H1 (cell line): ENCODE data around the gene STK32C. TPM values are rescaled to one million over a fixed set of nuclear protein-coding genes. Genes with fewer than 3 reads are reported as not detected.

Experiments used
- CTCF ChIA-PET: fragments of 300-600 bp; sonication (Branson Sonifier 250); formaldehyde crosslinking; loops from one replicate; lab custom pipeline; 2021; ENCODE audit not compliant: partially characterized antibody; lab: Charles Lee
- POLR2A ChIA-PET: fragments of 300-600 bp; sonication (Branson Sonifier 250); formaldehyde crosslinking; loops from one replicate; lab custom pipeline; 2021; ENCODE audit warnings: inconsistent platforms; ENCODE audit not compliant: partially characterized antibody; lab: Charles Lee
- DNase-seq, 2 experiments: peaks; one replicate each; pipeline versions ENCODE4 v3.0.0 to v3.0.0-alpha.2; 2010 to 2022; ENCODE audit warnings: low spot score in 2 of 2, low read depth in 1 of 2, mixed read lengths in 1 of 2
- FAIRE-seq: peaks from 2 replicates; lab custom pipeline; 2011; peaks lifted over from hg19 to GRCh38; lab: Jason Lieb, UNC
- H2AFZ ChIP-seq: 2 replicates; pipeline ENCODE4 v1.8.1; 2012; ENCODE audit warnings: low read length, inconsistent platforms
- H2AK5ac ChIP-seq: 2 replicates; pipeline ENCODE4 v1.6.1; 2013; ENCODE audit warnings: low read depth, low read length
- H2BK120ac ChIP-seq: replicated peaks from 2 replicates; pipeline ENCODE3; 2013; ENCODE audit warnings: low read depth, low read length, inconsistent platforms
- H2BK12ac ChIP-seq: 2 replicates; pipeline ENCODE4 v1.6.1; 2013; ENCODE audit warnings: low read depth, low read length
- H2BK15ac ChIP-seq: 2 replicates; pipeline ENCODE4 v1.6.1; 2013; ENCODE audit warnings: low read length
- H2BK20ac ChIP-seq: 2 replicates; pipeline ENCODE4 v1.6.1; 2013; ENCODE audit warnings: low read length
- H2BK5ac ChIP-seq: 2 replicates; pipeline ENCODE4 v1.6.1; 2013; ENCODE audit warnings: low read depth, low read length
- H3K14ac ChIP-seq: 2 replicates; pipeline ENCODE4 v1.6.1; 2013; ENCODE audit warnings: inconsistent platforms; ENCODE audit not compliant: insufficient read length
- H3K18ac ChIP-seq: 2 replicates; pipeline ENCODE4 v1.6.1; 2013; ENCODE audit warnings: low read length; ENCODE audit errors: extremely low read depth
- H3K23ac ChIP-seq: 2 replicates; pipeline ENCODE4 v1.6.1; 2013; ENCODE audit warnings: inconsistent platforms; ENCODE audit not compliant: insufficient read length
- H3K23me2 ChIP-seq: 2 replicates; pipeline ENCODE4 v1.6.1; 2013; ENCODE audit warnings: low read depth, low read length
- H3K27ac ChIP-seq: 2 replicates; pipeline ENCODE4 v1.6.1; 2011; ENCODE audit warnings: low read depth, low read length, inconsistent platforms
- H3K27me3 ChIP-seq, 4 experiments: replicated peaks in 1 of 4; 1 replicate in 1 of 4; 2 replicates in 3 of 4; pipeline versions ENCODE4 v1.6.1 to v1.8.1; 2011 to 2013; ENCODE audit warnings: low read length in 3 of 4, mild to moderate bottlenecking in 3 of 4, inconsistent platforms in 2 of 4, mixed read lengths in 2 of 4, moderate library complexity in 1 of 4; ENCODE audit not compliant: control insufficient read depth in 3 of 4, insufficient read depth in 3 of 4; ENCODE audit errors: extremely low read depth in 1 of 4
- H3K36me3 ChIP-seq, 4 experiments: 2 replicates each; pipeline versions ENCODE4 v1.6.1 to v1.8.1; 2011 to 2013; ENCODE audit warnings: mild to moderate bottlenecking in 4 of 4, low read length in 3 of 4, moderate library complexity in 2 of 4, control low read depth in 1 of 4, inconsistent platforms in 1 of 4; ENCODE audit not compliant: insufficient read depth in 4 of 4, control insufficient read depth in 2 of 4
- H3K4ac ChIP-seq: replicated peaks from 2 replicates; pipeline ENCODE3; 2013; ENCODE audit warnings: low read length, low read depth, mixed read lengths, inconsistent platforms; ENCODE audit not compliant: insufficient read length
- H3K4me1 ChIP-seq, 4 experiments: replicated peaks in 1 of 4; 1 replicate in 1 of 4; 2 replicates in 3 of 4; pipeline versions ENCODE4 v1.6.1 to v1.8.1; 2011 to 2013; ENCODE audit warnings: low read length in 3 of 4, inconsistent platforms in 2 of 4, mixed read lengths in 1 of 4; ENCODE audit not compliant: insufficient read depth in 4 of 4, control insufficient read depth in 3 of 4
- H3K4me2 ChIP-seq, 2 experiments: 2 replicates each; pipeline versions ENCODE4 v1.6.1 to v1.8.1; 2011 to 2013; ENCODE audit warnings: low read depth in 2 of 2, low read length in 2 of 2, control low read depth in 1 of 2, inconsistent platforms in 1 of 2, mild to moderate bottlenecking in 1 of 2; ENCODE audit not compliant: insufficient read depth in 1 of 2
- H3K4me3 ChIP-seq, 4 experiments: fragments of 200-600, 300-600 bp in 1 of 4; sonication (generic), shearing (Covaris generic), sonication (Bioruptor Twin) in 1 of 4; 2 replicates each; pipeline versions ENCODE4 v1.5.1 to v1.8.1; 2011 to 2016; ENCODE audit warnings: low read length in 4 of 4, low read depth in 3 of 4, control low read depth in 2 of 4, inconsistent platforms in 2 of 4, mild to moderate bottlenecking in 2 of 4, mixed read lengths in 1 of 4, moderate library complexity in 1 of 4; ENCODE audit not compliant: insufficient read depth in 2 of 4; ENCODE audit errors: extremely low read depth in 1 of 4
- H3K56ac ChIP-seq: replicated peaks from 2 replicates; pipeline ENCODE3; 2013; ENCODE audit warnings: low read depth, mild to moderate bottlenecking, mixed read lengths, low read length, inconsistent platforms; ENCODE audit not compliant: insufficient read length
- H3K79me1 ChIP-seq: 2 replicates; pipeline ENCODE4 v1.6.1; 2013; ENCODE audit warnings: low read depth, low read length, control low read depth
- H3K79me2 ChIP-seq, 2 experiments: 2 replicates each; pipeline versions ENCODE4 v1.6.1 to v1.8.1; 2012 to 2013; ENCODE audit warnings: low read length in 2 of 2, mild to moderate bottlenecking in 2 of 2, inconsistent platforms in 1 of 2; ENCODE audit not compliant: insufficient read depth in 2 of 2, control insufficient read depth in 1 of 2
- H3K9ac ChIP-seq, 4 experiments: replicated peaks in 1 of 4; 1 replicate in 1 of 4; 2 replicates in 3 of 4; pipeline versions ENCODE4 v1.6.1 to v1.8.1; 2011 to 2013; ENCODE audit warnings: low read depth in 3 of 4, low read length in 3 of 4, control low read depth in 2 of 4, mild to moderate bottlenecking in 2 of 4, moderate library complexity in 2 of 4, inconsistent platforms in 1 of 4; ENCODE audit errors: extremely low read depth in 1 of 4
- H3K9me3 ChIP-seq, 2 experiments: 2 replicates each; pipeline versions ENCODE4 v1.6.1 to v1.8.1; 2012 to 2013; ENCODE audit warnings: mild to moderate bottlenecking in 2 of 2, moderate library complexity in 2 of 2, control low read depth in 1 of 2, inconsistent platforms in 1 of 2, low read depth in 1 of 2, low read length in 1 of 2, mixed read lengths in 1 of 2; ENCODE audit not compliant: insufficient read depth in 2 of 2
- H4K20me1 ChIP-seq, 2 experiments: replicated peaks in 1 of 2; 2 replicates each; pipeline versions ENCODE3 to v1.8.1; 2011 to 2013; ENCODE audit warnings: inconsistent platforms in 2 of 2, low read length in 2 of 2, mild to moderate bottlenecking in 1 of 2; ENCODE audit not compliant: insufficient read depth in 2 of 2, control insufficient read depth in 1 of 2
- H4K5ac ChIP-seq: 2 replicates; pipeline ENCODE4 v1.6.1; 2013; ENCODE audit warnings: low read length, low read depth, mixed read lengths, inconsistent platforms; ENCODE audit not compliant: insufficient read length
- H4K8ac ChIP-seq: 2 replicates; pipeline ENCODE4 v1.8.0; 2013; ENCODE audit warnings: mild to moderate bottlenecking, moderate library complexity, low read length, inconsistent platforms; ENCODE audit not compliant: insufficient read depth; ENCODE audit errors: extremely low read depth
- H4K91ac ChIP-seq: replicated peaks from 2 replicates; pipeline ENCODE3; 2013; ENCODE audit warnings: low read length, mixed read lengths, inconsistent platforms; ENCODE audit not compliant: insufficient read length
- ASH2L ChIP-seq: fragments of 200-600, 300-600 bp; sonication (generic); IDR thresholded peaks from one replicate; pipeline ENCODE4 v1.7.1; 2017; ENCODE audit warnings: low read length
- CBX8 ChIP-seq: fragments of 300-800, 300-1000 bp; sonication (generic); IDR thresholded peaks from 2 replicates; pipeline ENCODE4 v1.7.1; 2016; ENCODE audit warnings: low read depth, low read length, borderline replicate concordance
- CHD2 ChIP-seq: IDR thresholded peaks from 2 replicates; pipeline ENCODE4 v1.6.1; 2012; ENCODE audit warnings: low read length, improper control_type of control experiment
- GTF2F1 ChIP-seq: IDR thresholded peaks from 2 replicates; pipeline ENCODE4 v1.6.1; 2012; ENCODE audit warnings: low read depth, low read length, improper control_type of control experiment, borderline replicate concordance
- NRF1 ChIP-seq: IDR thresholded peaks from 2 replicates; pipeline ENCODE4 v1.6.1; 2011; ENCODE audit warnings: mild to moderate bottlenecking, low read depth, low read length, improper control_type of control experiment
- SP2 ChIP-seq: IDR thresholded peaks from 2 replicates; pipeline ENCODE4 v1.6.1; 2012; ENCODE audit warnings: mild to moderate bottlenecking, low read length, inconsistent platforms
- WGBS, 2 experiments: shearing (Covaris generic) in 1 of 2; methylation state at CpG; one replicate each; pipeline versions ENCODE4 v1.1.6 to v1.1.7; 2013 to 2015; ENCODE audit warnings: low lambda C conversion rate in 2 of 2, mixed read lengths in 2 of 2, inconsistent platforms in 1 of 2, low coverage in 1 of 2, missing lambda C conversion rate in 1 of 2; ENCODE audit not compliant: insufficient replicate concordance in 2 of 2, insufficient coverage in 1 of 2, insufficient read length in 1 of 2; ENCODE audit errors: extremely low coverage in 1 of 2, missing lambda C conversion rate in 1 of 2; 5-methylcytosine and 5-hydroxymethylcytosine counted together
- polyA plus RNA-seq, 7 experiments: library from polyadenylated mRNA; depleted of rRNA in 3 of 7; stranded (reverse) in 5 of 7; unstranded in 2 of 7; fragments of >200 nt in 5 of 7; fragments of 200-250 nt in 2 of 7; gene quantifications; 1 replicate in 5 of 7; 2 replicates in 1 of 7; 4 replicates in 1 of 7; pipeline versions ENCODE4 v1.2.1 to v1.2.3, GENCODE V29; 2011 to 2013; ENCODE audit warnings: missing spikeins in 2 of 7, mixed read lengths in 2 of 7
- total RNA-seq: library from RNA; stranded (reverse); fragmentation: NEBNext Ultra II Directional; extraction: Animal tissue kit (Norgen Biotek cat#: 25700); gene quantifications from 2 replicates; pipeline ENCODE4 v1.2.1, GENCODE V29; 2021

Gene STK32C
- total and polyA plus RNA-seq, 2 of the 8 experiments (the other 6 are each of a cell fraction or from before 2014, with no cell fraction given), result 10.6 to 15.6 TPM

DNA sequence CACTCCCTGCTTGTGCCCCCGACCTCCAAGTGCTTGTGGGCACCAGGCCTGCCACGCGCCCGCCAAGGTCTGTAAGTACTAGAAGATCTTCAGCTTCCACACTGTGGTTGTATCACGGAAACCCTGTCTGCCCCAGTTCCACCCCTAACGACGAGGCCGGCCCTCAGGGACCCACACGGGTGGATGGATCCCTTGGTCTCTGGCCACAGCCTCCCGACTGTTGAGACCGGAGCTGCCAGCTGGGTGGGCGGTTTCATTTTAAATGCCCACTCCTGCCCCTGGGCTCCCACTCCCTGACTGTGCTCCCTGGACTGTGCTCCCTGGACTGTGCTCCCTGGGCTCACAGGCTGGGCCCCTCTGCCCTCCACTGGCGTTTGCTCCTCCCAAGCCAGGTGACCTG lies 70.9 kb downstream of the STK32C start:
- Histone ChIP-seq H3K9me3 (no peaks in the 10 kb centered on the region), H3K18ac (no peak overlapping the region), H3K9ac (no peak overlapping the region), H3K27ac (no peak overlapping the region; the same call in 1 of the 2 replicates), H3K4me1 (no peaks in the 10 kb centered on the region), H3K27me3 (no peaks in the 10 kb centered on the region; a peak in 1 of 7 replicates), H3K4me3 (no peak overlapping the region), H3K56ac (no peak overlapping the region), H3K36me3 (no peaks in the 10 kb centered on the region), H2AK5ac (no peak overlapping the region), H2BK5ac (no peak overlapping the region), H3K4me2 (no peak overlapping the region), H4K8ac (peak overlapping the region; percentile 53), H3K4ac (no peak overlapping the region), H3K23ac (no peak overlapping the region), H2BK20ac (no peak overlapping the region), H3K14ac (no peak overlapping the region), H2AFZ (no peak overlapping the region), H4K91ac (no peak overlapping the region), H2BK120ac (no peak overlapping the region), H3K79me2 (no peaks in the 10 kb centered on the region), H4K20me1 (peaks cover 0 to 4% of the 10 kb centered on the region in 2 experiments), H3K23me2 (no peaks in the 10 kb centered on the region), H2BK15ac (no peak overlapping the region), H4K5ac (no peak overlapping the region), H3K79me1 (no peaks in the 10 kb centered on the region), H2BK12ac (no peak overlapping the region)
- FAIRE-seq (no peak), DNase-seq (no peak)
- POLR2A ChIA-PET, result interaction anchor here (0.7 kb wide), 1 partner anchor 9 kb away, joined by 3 read pairs; no protein-coding TSS in a partner anchor
- CTCF ChIA-PET, result interaction anchor here (0.9 to 1.9 kb wide), 4 partner anchors 9 to 124 kb away, joined by 3 to 5 read pairs (median 4); no protein-coding TSS in a partner anchor
- 87% methylated on average over 9 of the region's 13 CpGs; no CpG with 5 or more reads in 1 of the 2 experiments for WGBS, 2 experiments
- TF ChIP-seq ASH2L (no peak), CBX8 (no peak), NRF1 (no peak), SP2 (no peak), CHD2 (no peak), GTF2F1 (no peak)
